ENCODE results near the gene SPN.
"Not testable (repeated sequence)": the region's sequence is repeated elsewhere in the genome, so short reads cannot be mapped to it uniquely, and the experiment has no call there.

GRCh38 chr16:29667322-29667610 lies 4.2 kb downstream of the SPN start:
- TF ChIP-seq CTCF, POLR2AphosphoS5, EP300, POLR2A (IDR thresholded peaks at IDR 0.05): not testable (repeated sequence)
